ENCODE data around the gene METTL18.

DNA sequence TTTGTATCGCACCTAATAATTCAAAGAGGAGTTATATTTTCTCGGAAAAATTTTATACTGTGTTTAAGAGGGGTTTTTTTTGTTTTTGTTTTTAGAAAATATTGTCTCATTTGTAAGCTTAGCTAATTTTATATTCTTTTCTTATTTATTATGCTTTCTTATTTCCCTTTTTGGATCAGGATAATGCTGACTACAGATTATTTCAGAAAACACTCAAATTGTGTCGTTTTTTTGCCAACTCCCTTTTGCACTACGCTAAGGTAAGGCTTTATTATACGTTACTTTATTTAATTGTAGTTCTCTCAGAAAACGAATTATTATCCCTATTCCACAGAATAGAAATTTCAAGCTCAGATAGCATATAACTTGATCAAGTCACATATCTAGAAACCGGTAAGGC lies 26.8 kb upstream of the METTL18 start:
- TF ChIP-seq, protein P1, sequence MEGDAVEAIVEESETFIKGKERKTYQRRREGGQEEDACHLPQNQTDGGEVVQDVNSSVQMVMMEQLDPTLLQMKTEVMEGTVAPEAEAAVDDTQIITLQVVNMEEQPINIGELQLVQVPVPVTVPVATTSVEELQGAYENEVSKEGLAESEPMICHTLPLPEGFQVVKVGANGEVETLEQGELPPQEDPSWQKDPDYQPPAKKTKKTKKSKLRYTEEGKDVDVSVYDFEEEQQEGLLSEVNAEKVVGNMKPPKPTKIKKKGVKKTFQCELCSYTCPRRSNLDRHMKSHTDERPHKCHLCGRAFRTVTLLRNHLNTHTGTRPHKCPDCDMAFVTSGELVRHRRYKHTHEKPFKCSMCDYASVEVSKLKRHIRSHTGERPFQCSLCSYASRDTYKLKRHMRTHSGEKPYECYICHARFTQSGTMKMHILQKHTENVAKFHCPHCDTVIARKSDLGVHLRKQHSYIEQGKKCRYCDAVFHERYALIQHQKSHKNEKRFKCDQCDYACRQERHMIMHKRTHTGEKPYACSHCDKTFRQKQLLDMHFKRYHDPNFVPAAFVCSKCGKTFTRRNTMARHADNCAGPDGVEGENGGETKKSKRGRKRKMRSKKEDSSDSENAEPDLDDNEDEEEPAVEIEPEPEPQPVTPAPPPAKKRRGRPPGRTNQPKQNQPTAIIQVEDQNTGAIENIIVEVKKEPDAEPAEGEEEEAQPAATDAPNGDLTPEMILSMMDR (conservative IDR thresholded peaks at IDR 0.05; ENCODE audit: low read depth, low read length), result no peak
- TF ChIP-seq EZH2 (IDR thresholded peaks at IDR 0.05; ENCODE audit: low read length, unreplicated experiment), result no peak
